Measurements from ENCODE around the gene NCOA1. TPM values are rescaled to one million over a fixed set of nuclear protein-coding genes. Genes with fewer than 3 reads are reported as not detected.
A peak's percentile ranks its signal among the peaks of the same experiment; 100 is the strongest.
"Not testable (repeated sequence)": the region's sequence is repeated elsewhere in the genome, so short reads cannot be mapped to it uniquely, and the experiment has no call there.

The NCOA1 gene
- total RNA-seq, 8 experiments from 2014 or later, result 18.7 to 65.8 (median 22.0) TPM

DNA sequence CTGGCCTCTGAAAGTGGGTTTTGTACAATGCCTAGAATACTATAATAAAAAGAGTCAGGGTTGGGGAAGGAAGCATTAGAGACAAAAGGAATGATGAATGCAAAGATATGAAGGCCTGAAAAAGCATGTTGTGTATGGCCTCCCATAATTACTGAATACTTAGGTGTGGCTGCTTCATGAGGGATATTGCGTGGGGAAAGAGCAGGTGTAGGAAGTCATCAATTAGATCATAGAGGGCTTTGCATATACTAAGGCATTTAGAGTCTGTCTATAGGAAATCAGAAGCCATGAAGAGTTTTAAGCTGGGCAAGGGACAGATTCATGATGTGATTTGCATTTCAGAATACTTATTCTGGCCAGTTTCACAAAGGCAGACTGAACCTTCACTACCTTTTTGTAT is 48.2 kb downstream of the NCOA1 start:
- in situ Hi-C loops (cut with MboI; ENCODE audit: low pct_unique_long_range_greater_than_20kb in 2 of 9, low sequenced_read_pairs in 9 of 9, unreplicated experiment in 9 of 9), result no loop called here
- ATAC-seq (replicated peaks in 6 of 8), result no peak

DNA sequence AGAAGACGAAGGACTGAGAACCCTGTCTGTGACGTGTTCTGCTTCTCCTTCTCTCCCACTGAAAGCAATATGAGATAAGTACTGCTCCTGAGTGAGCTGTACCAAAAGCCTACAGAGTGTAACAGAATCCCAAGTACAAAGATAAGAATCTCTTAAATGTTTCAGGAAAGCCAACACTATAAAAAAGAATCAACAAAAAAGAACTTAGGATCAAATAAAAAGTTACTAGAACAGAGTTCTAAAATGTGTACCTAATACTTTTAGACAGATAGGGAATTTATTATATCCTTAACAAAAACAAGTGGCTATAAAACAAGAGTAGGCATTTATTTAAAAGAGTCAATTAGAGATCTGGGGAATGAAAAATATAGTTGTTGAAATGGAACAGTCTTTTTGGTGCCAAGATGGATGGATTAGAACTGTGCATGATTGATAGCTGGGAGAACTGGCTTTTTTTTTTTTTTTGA is 49.0 kb downstream of the NCOA1 start:
- H3K4me3 ChIP-seq, result no peak overlapping the region
- no peak for ATAC-seq (replicated peaks in 6 of 8)
- H3K4me1 ChIP-seq (replicated peaks in 1 of 2), result no peaks in the 10 kb centered on the region
- 80 to 100% (median 100%) methylated on average over 1 to 2 of the region's 2 CpGs; no CpG with 5 or more reads in 4 of the 10 experiments for WGBS, 10 experiments
- no peak overlapping the region for H3K27ac ChIP-seq
- in situ Hi-C loops (cut with MboI; ENCODE audit: low pct_unique_long_range_greater_than_20kb in 2 of 9, low sequenced_read_pairs in 9 of 9, unreplicated experiment in 9 of 9), result no loop called here

More for the DNA sequence above, 48.2 kb downstream of the NCOA1 start:
- Histone ChIP-seq H3K4me3 (no peak overlapping the region), H3K27ac (no peak overlapping the region), H3K4me1 (replicated peaks in 1 of 2) (no peaks in the 10 kb centered on the region)
- 17 to 100% (median 94%) methylated on average over 1 of the region's 1 CpG; no CpG with 5 or more reads in 4 of the 10 experiments for WGBS, 10 experiments

DNA sequence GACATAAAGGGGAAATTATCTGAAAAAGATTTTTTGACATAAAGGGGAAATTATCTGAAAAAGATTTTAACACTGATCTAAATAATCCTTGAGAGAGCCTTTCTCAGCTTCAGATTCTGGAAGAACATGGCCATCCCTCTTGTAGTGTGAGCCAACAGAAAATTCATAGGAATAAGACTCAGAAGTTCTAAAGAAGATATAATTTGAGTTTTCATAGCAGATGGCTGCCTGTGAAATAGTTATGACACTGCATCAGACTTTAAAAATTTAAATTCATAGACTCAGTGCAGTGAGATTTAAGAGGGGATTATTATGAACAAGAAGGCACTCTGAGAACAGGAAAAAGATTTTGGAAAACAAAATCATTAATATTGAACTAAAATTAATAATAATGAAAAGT is 50.6 kb downstream of the NCOA1 start:
- H3K4me3 ChIP-seq, result no peak overlapping the region
- in situ Hi-C loops (cut with MboI; ENCODE audit: low pct_unique_long_range_greater_than_20kb in 2 of 9, low sequenced_read_pairs in 9 of 9, unreplicated experiment in 9 of 9), result no loop called here
- H3K4me1 ChIP-seq (replicated peaks in 1 of 2), result no peaks in the 10 kb centered on the region
- H3K27ac ChIP-seq, result no peak overlapping the region
- no peak for ATAC-seq (replicated peaks in 6 of 8)

DNA sequence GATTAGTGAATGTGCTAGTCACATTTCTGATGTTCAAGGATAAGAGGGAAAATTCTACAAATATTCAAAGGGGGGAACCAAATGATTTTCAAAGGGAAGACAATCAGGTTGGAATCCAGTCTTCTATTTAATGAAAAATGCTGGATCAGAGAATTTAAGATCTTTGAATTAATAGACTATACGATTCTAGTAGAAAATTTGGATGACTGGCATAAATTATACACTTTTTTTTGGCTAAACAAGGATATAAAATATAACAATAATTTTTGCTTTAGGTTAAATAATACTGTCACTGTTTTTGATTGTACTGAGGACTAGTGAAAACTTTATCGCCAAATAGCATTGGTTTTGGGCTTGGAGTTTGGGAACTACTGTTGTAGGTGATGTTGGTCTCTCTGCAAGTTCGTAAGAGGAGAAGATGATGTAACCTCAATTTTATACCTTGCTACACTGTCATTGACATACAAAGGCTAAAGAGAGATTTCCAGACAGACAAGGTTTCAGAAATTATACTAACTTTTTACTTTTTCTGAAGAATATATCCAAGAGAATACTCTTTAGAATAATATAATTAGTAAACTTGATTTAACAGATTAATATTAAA is 51.3 kb downstream of the NCOA1 start:
- WGBS, 10 experiments, result 78 to 100% (median 96%) methylated on average over 1 to 3 of the region's 3 CpGs
- H3K27ac ChIP-seq, result no peak overlapping the region
- H3K4me3 ChIP-seq, result no peak overlapping the region
- ATAC-seq (replicated peaks in 6 of 8), result no peak
- H3K4me1 ChIP-seq (replicated peaks in 1 of 2), result no peaks in the 10 kb centered on the region
- in situ Hi-C loops (cut with MboI; ENCODE audit: low pct_unique_long_range_greater_than_20kb in 2 of 9, low sequenced_read_pairs in 9 of 9, unreplicated experiment in 9 of 9), result no loop called here

DNA sequence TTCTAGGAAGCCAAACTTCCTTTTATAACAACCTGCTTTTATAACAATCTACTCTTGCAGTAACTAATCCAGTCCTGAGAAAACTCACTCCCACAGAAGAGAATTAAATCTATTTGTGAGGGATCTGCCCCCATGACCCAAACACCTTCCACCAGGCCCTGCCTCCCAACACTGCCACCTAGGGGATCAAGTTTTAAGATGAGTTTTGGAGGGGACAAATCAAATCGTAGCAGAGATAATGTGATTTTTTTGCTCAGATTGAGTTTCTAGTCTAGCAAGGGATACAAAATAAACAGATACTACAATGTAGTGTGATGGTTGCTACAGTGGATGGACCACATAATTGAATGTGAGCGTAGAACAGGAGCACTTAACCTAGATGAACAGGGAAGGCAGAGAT is 52.2 kb downstream of the NCOA1 start:
- in situ Hi-C loops (cut with MboI; ENCODE audit: low pct_unique_long_range_greater_than_20kb in 2 of 9, low sequenced_read_pairs in 9 of 9, unreplicated experiment in 9 of 9), result no loop called here
- no peak overlapping the region for H3K27ac ChIP-seq
- no peak for ATAC-seq (replicated peaks in 6 of 8)
- WGBS, 10 experiments, result 60 to 100% (median 85%) methylated on average over 1 to 2 of the region's 2 CpGs; no CpG with 5 or more reads in 2 of the 10 experiments
- no peak overlapping the region for H3K4me3 ChIP-seq
- no peaks in the 10 kb centered on the region for H3K4me1 ChIP-seq (replicated peaks in 1 of 2)

DNA sequence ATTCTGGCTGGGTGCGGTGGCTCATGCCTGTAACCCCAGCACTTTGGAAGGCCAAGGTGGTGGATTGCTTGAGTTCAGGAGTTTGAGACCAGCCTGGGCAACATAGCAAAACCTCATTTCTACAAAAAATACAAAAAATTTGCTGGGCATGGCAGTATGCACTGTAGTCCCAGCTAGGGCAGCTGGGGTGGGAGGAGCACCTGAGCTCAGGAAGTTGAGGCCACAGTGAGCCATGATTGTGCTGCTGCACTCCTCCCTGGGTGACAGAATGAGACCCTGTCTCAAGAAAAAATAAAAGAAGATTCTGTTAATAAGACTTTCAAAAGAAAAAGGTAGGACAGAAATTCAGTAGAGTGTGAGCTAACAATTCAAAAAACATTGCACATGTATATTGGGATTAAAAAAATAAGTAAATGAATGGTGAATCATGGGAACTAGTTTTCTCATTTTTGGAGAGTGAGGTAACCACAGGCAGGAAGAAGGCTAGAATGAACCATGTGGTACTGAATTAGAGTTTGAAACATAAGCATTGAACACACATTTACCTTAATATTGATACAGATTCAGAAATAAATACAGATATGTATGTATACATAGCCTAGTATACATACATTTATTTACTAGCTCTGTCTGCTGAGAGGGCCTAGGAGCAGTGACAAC is 53.5 kb downstream of the NCOA1 start:
- no peak for ATAC-seq (replicated peaks in 6 of 8)
- Histone ChIP-seq H3K4me1 (replicated peaks in 1 of 2) (no peaks in the 10 kb centered on the region), H3K27ac (no peak overlapping the region), H3K4me3 (no peak overlapping the region)
- WGBS, 10 experiments, result 88 to 100% (median 100%) methylated on average over 1 of the region's 1 CpG; no CpG with 5 or more reads in 6 of the 10 experiments
- in situ Hi-C loops (cut with MboI; ENCODE audit: low pct_unique_long_range_greater_than_20kb in 2 of 9, low sequenced_read_pairs in 9 of 9, unreplicated experiment in 9 of 9), result no loop called here

DNA sequence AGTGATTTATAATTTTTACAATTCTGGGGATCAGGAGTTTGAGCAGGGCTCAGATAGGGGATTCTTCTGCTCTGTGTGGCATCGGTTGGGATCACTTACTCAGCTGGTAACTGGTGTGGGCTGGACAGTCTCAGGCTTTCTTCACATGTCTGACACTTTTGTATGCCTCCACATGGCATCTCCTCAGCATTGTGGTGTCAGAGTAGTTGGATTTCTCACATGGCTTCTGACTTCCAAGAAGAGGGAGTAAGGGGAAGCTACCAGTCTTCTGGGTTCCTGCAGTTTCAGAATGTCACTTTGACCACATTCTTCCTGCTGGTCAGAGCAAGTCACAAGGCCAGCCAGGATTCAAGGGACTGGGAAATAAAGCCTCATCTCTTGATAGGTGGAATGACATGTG is 55.6 kb downstream of the NCOA1 start:
- H3K4me1 ChIP-seq (replicated peaks in 1 of 2), result no peaks in the 10 kb centered on the region
- WGBS, 10 experiments, result 60 to 100% (median 89%) methylated on average over 1 of the region's 1 CpG; no CpG with 5 or more reads in 6 of the 10 experiments
- in situ Hi-C loops (cut with MboI; ENCODE audit: low pct_unique_long_range_greater_than_20kb in 2 of 9, low sequenced_read_pairs in 9 of 9, unreplicated experiment in 9 of 9), result no loop called here

DNA sequence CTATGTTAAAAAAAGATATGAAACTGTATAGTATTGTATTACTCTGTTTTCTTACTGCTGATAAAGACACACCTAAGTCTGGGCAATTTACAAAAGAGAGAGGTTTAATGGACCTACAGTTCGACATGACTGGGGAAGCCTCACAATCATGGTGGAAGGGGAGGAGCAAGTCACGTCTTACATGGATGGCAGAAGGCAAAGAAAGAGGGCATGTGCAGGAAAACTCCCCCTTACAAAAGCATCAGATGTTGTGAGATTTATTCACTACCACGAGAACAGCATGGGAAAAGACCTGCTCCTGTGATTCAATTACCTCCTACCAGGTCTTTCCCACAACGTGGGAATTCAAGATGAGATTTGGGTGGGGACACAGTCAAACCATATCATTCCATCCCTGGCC is 57.0 kb downstream of the NCOA1 start:
- ATAC-seq (replicated peaks in 6 of 8), result no peak
- in situ Hi-C loops (cut with MboI; ENCODE audit: low pct_unique_long_range_greater_than_20kb in 2 of 9, low sequenced_read_pairs in 9 of 9, unreplicated experiment in 9 of 9), result no loop called here
- 61 to 100% (median 75%) methylated on average over 1 to 4 of the region's 4 CpGs; no CpG with 5 or more reads in 2 of the 10 experiments for WGBS, 10 experiments

More for the DNA sequence above, 55.6 kb downstream of the NCOA1 start:
- Histone ChIP-seq H3K4me3 (no peak overlapping the region), H3K27ac (no peak overlapping the region)
- ATAC-seq (replicated peaks in 6 of 8), result no peak

DNA sequence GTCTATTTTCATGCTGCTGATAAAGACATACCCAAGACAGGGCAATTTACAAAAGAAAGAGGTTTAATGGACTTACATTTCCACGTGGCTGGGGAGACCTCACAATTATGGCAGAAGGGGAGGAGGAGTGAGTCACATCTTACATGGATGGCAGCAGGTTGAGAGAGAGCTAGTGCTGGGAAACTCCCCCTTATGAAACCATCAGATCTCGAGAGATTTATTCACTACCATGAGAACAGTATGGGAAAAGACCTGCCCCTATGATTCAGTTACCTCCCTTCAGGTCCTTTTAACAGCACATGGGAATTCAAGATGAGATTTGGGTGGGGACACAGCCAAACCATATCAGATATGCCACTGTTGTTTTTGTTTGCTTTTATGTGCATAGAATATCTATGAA is 59.2 kb downstream of the NCOA1 start:
- WGBS, 10 experiments, result 0 to 79% (median 43%) methylated on average over 1 to 2 of the region's 2 CpGs; no CpG with 5 or more reads in 3 of the 10 experiments
- in situ Hi-C loops (cut with MboI; ENCODE audit: low pct_unique_long_range_greater_than_20kb in 2 of 9, low sequenced_read_pairs in 9 of 9, unreplicated experiment in 9 of 9); H3K4me3 ChIP-seq; H3K27ac ChIP-seq; H3K4me1 ChIP-seq (replicated peaks in 1 of 2): not testable (repeated sequence)
- ATAC-seq (replicated peaks in 6 of 8), result peak in 2 of 8 experiments; percentile 57 to 89

More for the DNA sequence above, 57.0 kb downstream of the NCOA1 start:
- no peaks in the 10 kb centered on the region for H3K4me1 ChIP-seq (replicated peaks in 1 of 2)
- H3K4me3 ChIP-seq, result no peak overlapping the region
- H3K27ac ChIP-seq, result no peak overlapping the region

DNA sequence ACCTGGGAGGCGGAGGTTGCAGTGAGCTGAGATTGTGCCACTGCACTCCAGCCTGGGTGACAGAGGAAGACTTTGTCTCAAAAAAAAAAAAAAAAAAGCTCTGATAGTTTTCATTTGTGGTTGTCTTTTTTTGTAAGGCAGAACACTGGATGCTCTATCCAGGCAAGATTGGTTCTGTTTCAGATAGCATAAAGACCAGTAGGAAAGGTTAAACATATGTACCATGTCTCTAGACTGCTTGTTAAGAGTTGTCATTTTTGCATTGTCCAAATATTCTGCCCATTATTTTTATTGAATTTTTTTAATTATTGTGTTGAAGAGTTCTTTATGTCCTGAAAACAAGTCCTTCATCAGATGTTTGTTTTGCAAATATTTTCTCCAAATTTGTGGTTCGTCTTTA is 60.0 kb downstream of the NCOA1 start:
- 80 to 100% (median 96%) methylated on average over 1 to 2 of the region's 2 CpGs; no CpG with 5 or more reads in 1 of the 10 experiments for WGBS, 10 experiments
- in situ Hi-C loops (cut with MboI; ENCODE audit: low pct_unique_long_range_greater_than_20kb in 2 of 9, low sequenced_read_pairs in 9 of 9, unreplicated experiment in 9 of 9), result no loop called here
- no peak overlapping the region for H3K4me3 ChIP-seq
- no peak overlapping the region for H3K27ac ChIP-seq
- no peak for ATAC-seq (replicated peaks in 6 of 8)
- no peaks in the 10 kb centered on the region for H3K4me1 ChIP-seq (replicated peaks in 1 of 2)

DNA sequence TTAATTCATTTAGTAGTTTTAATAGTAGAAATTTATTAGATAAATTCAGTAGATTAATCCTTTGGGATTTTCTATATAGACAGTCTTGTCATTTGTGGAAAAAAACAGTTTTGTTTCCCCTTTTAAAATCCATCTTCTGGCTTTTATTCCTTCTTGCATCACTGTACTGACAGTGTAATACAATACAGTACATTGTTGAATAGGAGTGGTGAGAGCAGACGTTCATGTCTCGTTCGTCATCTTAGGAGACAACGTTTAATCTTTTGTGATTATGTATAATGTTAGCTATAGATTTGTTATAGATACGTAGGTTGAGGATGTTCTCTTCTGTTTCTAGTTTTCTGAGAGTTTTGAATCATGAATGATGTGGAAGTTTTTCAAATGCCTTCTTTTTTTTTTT is 61.8 kb downstream of the NCOA1 start:
- ATAC-seq (replicated peaks in 6 of 8), result no peak

DNA sequence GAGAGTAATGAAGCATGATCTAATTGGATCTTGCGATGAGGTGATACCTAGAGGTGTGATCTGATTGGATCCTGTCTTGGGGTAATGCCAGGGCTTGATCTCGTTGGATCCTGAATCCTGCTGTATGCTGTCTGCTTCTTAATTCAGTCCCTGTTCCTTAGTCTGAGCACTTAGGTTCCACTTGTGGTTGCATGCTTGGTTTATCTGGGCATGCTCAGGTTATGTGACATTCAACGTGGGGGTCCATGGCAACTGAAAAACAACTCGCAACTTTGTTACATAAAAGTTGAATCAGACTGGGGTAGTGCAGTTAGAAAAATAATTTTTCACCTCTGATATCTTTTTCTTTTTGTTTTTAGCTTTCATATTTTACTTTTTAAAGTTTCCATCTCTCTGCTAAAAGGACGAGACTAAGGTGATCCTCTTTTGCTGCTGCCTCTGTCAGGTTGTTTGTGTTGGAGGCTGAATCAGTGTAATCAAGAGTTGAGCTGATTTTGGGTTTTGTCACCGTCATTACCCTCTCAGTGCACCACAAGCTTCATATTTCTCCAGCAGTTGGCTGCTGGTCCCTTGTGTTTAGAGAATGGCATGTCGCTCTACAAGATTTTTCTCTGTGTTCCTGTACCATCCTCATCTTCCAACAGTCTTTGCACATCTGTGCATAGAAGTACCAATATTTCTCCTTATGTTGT is 67.9 kb downstream of the NCOA1 start:
- no peak overlapping the region for H3K27ac ChIP-seq
- in situ Hi-C loops (cut with MboI; ENCODE audit: low pct_unique_long_range_greater_than_20kb in 2 of 9, low sequenced_read_pairs in 9 of 9, unreplicated experiment in 9 of 9), result no loop called here
- no peak for ATAC-seq (replicated peaks in 6 of 8)
- 67 to 95% (median 89%) methylated on average over 3 to 6 of the region's 7 CpGs for WGBS, 10 experiments
- no peak overlapping the region for H3K4me3 ChIP-seq
- H3K4me1 ChIP-seq (replicated peaks in 1 of 2), result no peaks in the 10 kb centered on the region

More for the DNA sequence above, 61.8 kb downstream of the NCOA1 start:
- 67 to 100% (median 87%) methylated on average over 1 to 5 of the region's 5 CpGs; no CpG with 5 or more reads in 2 of the 10 experiments for WGBS, 10 experiments
- no peaks in the 10 kb centered on the region for H3K4me1 ChIP-seq (replicated peaks in 1 of 2)
- no peak overlapping the region for H3K4me3 ChIP-seq
- H3K27ac ChIP-seq, result no peak overlapping the region
- in situ Hi-C loops (cut with MboI; ENCODE audit: low pct_unique_long_range_greater_than_20kb in 2 of 9, low sequenced_read_pairs in 9 of 9, unreplicated experiment in 9 of 9), result no loop called here

DNA sequence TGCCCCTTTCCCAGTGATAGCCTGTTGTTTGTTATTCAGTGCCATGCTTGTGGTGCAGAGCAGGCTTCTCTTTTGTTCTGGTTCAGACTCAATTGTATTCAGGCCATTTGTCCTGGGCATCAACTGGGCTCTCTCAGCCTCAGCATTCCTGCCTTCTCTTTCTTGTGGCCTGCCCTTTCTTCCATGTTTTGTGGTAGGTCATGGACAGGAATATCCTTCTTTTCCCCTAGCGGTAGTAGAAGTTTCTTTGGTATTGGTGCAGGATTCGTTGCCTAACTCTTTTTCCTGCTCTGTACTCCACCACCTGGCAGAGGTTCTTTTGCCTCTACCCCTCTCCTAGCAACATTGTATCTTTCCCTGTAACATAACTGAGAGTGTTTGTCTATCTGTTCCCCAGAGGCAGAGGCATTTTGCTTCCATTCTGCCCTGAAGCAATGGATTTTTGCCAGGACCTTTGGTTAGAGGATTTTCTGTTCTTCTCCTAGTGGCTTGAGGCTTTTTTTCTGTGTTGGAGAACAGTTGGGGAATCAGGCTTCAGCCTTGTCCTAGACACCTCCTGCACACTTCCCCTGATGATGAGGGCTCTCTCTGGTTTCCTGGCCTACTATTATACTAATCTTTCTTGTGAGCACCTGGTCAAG is 68.5 kb downstream of the NCOA1 start:
- in situ Hi-C loops (cut with MboI; ENCODE audit: low pct_unique_long_range_greater_than_20kb in 2 of 9, low sequenced_read_pairs in 9 of 9, unreplicated experiment in 9 of 9), result no loop called here
- WGBS, 10 experiments, result 79 to 100% (median 85%) methylated on average over 2 of the region's 2 CpGs; no CpG with 5 or more reads in 5 of the 10 experiments
- Histone ChIP-seq H3K4me3 (no peak overlapping the region), H3K27ac (no peak overlapping the region), H3K4me1 (replicated peaks in 1 of 2) (no peaks in the 10 kb centered on the region)
- peak in 5 of 8 experiments; percentile 33 to 79 (median 44) for ATAC-seq (replicated peaks in 6 of 8)
